Activated CD4-positive, alpha-beta T cell treated with anti-CD3 and anti-CD28 coated beads for 1 hour (primary cell): ENCODE data around the gene FOXO3.
"Not testable (repeated sequence)": the region's sequence is repeated elsewhere in the genome, so short reads cannot be mapped to it uniquely, and the experiment has no call there.

Source experiments
- DNase-seq: peaks from one replicate; pipeline ENCODE4 v3.0.0-alpha.2; 2020

The FOXO3 gene

DNA sequence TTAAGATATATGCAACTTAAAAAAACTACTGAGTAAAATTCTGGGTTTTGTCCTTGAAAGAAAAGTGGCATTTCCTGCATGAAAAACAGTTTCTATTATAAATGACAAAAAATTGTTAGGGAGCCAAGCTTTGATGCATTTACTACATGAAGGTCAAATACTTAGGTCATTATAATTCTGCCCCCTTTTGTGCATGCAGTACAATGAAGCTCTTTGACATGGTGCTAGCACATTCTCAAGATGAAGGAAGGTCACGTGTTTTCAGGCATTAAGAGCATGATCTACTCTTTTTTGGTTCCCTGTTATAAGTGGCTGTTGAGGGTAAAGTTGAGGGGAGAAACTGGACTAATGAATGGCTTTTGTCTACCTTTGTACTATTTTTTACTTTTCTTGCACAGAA, 72.7 kb downstream of the FOXO3 start:
- no peak for DNase-seq

- no peak for DNase-seq
These were observed 74.9 kb downstream of the FOXO3 start for GRCh38 chr6:108635505-108636226.

GRCh38 chr6:108637963-108638362, 77.2 kb downstream of the FOXO3 start:
- DNase-seq: no peak

DNA sequence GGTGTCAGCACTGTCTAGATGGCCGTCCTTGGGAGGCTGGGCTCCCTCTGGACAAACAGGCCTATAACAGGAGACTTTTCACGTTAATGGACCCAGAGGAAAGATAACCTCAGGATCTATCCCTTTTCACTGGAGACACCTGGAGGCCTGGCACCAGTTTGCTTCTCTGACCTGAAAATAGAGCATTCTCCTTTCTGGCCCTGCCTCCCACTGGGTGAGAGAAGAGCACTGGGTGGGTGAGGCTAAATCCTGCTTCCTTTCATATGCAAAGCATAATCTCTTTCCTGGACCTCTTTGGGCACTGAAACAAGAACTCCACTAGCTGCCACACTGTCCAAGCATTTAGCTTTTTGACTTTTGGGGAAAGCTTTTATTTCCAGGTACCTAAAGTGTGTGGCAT, 78.3 kb downstream of the FOXO3 start:
- DNase-seq: no peak

DNA sequence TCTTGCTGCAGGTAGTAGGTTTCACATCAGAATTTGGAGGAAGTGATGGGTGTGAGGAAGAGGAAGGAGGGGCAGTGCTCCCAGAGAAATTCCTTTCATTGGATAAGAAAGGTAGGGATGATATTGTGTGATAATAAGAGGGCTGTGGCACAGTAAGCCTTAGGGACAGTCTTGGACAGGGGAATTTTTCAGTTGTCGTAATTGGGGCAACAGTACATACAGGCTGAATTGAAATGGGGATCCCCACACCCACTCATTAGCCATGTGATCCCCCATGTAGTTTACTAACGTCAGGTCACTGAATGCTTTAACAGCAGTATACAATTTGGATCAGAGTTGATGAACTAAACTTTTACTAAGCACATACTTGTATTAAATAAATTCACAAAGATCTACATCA, 79.4 kb downstream of the FOXO3 start:
- no peak for DNase-seq

DNA sequence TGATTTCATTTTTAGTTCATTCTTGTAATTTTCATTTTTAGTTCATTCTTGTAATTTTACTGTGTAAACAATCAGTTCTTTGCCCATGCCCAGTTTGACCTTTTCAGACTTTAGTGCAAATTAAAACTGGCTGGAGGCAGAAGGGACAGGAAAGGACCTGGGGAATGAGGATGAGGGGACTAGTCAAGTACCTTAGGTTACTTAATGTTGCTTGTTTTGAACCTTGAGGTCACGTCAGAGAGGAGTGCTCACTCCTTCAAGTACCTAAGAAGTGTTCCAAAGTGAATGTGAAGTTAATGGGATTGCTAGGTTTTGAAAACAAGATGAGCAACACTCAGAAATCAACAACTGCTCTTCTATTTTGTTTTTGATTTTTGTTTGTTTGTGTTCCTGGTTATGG, 82.5 kb downstream of the FOXO3 start:
- no peak for DNase-seq

DNA sequence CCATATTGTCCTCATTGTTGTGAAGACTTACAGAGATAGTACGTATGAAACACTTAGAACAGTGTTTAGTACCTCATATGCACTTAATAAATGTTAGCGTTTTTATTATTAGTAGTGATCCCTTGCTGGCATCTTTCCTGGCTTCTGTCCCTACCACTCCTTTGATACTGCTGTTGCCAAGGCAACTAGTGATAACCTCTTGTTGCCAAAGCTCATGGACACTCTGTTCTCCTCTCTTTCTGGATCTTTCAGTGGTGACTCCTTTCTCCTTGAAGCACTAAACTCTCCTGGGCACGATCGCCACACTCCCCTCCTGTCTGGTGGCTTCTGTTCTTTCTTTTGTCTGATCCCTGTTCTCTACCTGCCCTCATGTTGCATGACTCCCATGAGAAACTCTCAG, 83.5 kb downstream of the FOXO3 start:
- DNase-seq: no peak

DNA sequence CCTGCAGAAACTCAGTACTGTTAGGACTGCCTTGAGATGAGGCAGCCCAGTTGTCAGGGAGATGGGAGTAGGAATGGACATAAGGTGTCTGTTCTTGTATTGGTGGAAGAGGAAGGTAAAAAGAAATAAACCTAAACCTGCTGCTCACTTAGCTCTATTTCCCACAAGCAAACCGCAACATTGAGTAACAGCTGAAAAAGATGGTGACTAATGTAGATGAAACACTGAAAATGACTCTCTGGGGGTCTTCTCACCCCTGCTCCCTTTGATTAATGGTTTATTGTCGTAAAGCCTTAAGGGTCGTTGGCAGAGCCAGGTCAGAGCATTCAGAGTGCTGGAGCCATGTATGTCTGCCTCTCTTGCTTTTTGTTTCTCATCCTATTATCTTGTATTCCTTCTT, 87.5 kb downstream of the FOXO3 start:
- DNase-seq: no peak

- no peak for DNase-seq
These were observed 89.6 kb downstream of the FOXO3 start for GRCh38 chr6:108650325-108650724.

- DNase-seq: no peak
These were observed 90.1 kb downstream of the FOXO3 start for GRCh38 chr6:108650781-108651180.

DNA sequence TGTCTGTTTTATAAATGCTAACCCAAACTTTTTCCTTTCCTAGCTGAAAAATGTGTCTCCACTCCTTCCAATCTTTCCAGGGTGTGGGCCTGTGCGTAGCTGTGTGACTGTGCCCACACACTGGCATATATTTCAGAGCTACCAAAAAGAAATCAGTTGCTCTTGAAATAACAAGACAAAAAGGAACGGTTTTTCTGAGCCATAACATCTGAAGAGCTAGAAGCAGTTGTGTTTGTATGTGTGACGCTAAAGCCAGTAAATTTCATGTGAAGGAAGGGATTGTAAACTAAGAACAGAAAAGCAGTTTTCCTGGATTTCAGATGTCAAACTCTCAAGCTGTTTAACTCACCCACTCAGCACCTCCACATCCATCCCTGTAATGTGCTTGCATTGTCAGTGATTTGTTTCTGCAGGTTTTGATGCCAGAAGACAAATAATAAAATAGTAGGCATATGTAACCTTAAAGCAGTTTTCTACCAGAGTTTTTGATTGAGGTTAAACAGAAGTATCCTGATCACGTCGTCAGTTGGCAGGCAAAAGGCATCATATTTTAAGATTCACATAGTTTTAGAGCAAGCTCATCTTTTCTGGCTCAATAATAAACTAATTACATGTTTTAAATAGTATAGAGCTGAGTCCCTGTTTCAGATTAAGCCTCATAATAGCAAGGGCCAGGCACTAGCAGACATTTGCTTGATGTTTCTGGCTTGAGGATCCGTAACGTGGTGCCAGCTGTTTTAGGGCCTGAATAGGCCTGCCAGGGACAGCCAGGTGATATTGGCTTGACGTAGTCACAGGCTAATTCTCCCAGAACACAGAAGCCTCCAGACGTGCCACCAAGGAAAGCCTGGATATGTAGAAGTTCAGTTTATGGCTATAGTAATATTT, 90.9 kb downstream of the FOXO3 start:
- DNase-seq: no peak

DNA sequence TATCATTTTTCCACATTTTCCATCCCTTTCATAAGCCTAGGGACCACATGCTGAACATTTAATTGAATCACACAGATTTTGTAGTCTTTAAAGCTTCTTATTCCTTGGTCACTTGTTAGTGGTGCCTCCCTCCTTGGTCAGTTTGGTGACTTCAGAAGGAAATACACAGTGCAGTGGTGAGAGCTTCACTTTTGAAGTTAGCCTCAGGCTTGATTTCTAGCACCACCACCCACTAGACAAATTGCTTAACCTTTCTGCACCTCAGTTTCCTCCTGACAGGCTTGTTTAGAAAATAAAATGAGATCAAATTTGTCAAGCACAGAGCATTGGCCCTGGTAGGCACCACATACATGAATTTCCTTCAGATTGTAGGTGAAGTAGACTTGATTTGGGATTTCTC, 91.7 kb downstream of the FOXO3 start:
- DNase-seq: no peak

GRCh38 chr6:108653949-108654348, 93.2 kb downstream of the FOXO3 start:
- DNase-seq: no peak

- no peak for DNase-seq
These were observed 93.9 kb downstream of the FOXO3 start for GRCh38 chr6:108654465-108655106.

- DNase-seq: no peak
These were observed 95.3 kb downstream of the FOXO3 start for GRCh38 chr6:108655806-108656651.

DNA sequence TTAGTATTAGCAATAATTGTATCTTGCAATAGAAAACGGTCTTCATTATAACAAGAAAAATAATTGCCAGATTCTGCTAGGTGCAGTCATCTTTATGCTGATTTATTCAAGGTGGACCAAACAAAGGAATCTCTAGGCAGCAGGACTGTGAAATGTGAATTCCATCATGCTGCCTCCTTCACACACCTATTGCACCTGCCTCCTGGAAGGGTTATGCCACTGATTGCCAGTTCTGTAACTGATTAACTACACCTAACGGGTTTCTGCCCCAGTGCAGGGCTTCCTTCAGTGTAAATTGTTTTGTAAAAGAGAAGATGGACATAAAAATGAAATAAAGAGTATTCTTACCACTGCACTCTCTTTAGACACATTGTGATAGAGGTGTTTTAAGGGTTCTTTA, 96.1 kb downstream of the FOXO3 start:
- DNase-seq: no peak

DNA sequence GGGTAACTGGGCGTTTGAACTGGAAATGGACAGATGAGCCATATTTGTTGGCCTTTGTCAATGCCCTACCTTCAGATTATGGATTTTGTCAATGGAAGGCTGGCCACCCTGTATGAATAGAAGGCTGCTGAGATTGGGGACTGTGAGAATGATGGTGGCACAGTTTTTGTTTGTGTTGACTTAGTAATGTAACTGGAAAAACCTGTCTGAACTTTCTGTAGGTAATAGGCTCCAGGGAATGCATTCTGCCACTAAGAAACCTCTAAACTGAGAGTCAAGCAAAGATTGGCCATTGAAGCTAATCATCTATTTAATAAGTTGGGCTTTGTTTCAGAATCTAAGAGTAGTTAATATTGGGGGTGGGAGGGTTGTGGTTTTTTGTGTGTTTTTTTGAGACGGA, 97.5 kb downstream of the FOXO3 start:
- no peak for DNase-seq

DNA sequence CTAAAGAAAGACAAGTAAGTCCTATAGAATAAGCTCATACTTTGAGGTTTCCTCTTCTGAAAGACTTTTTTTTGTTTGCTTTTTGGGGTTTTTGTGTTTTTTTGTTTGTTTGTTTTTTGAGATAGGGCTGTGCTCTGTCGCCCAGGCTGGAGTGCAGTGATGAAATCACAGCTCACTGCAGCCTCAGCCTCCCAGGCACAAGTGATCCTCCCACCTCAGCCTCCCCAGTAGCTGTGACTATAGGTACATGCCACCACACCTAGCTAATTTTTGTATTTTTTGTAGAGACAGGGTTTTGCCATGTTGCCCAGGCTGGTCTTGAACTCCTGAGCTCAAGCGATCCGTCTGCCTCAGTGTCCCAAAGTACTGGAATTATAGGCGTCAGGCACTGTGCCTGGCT, 98.1 kb downstream of the FOXO3 start:
- not testable (repeated sequence) for DNase-seq

DNA sequence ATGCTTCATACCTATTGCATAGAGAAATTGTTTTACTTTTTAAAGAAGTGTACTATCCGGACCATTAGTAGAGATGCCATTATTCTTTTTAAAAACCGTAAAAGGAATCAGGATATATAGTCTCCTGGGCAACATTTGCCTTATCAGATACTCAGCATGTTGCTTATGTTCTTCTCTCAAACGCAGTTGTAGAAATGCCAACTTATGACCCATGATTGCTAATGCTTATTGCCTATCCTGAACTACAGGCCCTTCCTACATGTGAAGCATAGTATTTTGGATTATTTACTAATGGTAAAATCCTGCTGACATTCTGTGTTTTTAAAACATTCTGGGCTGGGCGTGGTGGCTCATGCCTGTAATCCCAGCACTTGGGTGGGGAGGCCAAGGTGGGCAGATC, 99.5 kb downstream of the FOXO3 start:
- DNase-seq: no peak

DNA sequence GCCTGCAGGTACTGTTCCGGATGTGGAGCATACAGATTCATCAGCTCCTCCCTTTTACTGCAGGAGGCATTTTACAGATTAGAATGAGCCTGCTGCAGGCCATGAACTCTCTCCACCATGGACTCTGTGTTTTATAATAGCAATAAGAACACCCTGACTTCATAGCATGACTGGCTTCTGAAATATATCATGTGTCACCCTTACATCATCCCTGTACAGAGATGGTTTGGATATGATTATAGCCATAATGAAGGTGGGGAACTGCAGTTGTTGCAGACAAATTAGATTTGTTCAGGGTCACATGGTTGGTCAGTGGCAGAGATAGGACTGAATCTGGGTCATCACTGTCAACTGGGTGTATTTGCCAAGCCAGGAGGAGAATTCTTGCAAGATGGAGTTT, 100.7 kb downstream of the FOXO3 start:
- no peak for DNase-seq

DNA sequence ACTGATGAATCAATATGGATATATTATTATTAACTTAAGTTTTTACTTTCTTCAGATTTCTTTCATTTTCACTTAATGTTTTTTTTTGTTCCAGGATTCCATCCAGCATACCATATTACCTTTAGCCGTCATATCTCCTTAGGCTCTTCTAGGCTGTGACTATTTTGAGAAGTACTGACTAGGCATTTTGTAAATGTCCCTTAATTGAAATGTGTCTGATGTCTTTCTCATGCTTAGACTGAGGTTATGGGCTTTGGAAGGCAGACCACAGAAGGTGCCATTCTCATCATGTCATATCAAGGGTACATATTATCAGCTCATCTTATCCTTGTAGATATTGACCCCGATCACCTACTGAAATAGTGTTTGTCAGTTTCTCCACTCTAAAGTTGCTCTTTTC, 101.3 kb downstream of the FOXO3 start:
- DNase-seq: no peak

DNA sequence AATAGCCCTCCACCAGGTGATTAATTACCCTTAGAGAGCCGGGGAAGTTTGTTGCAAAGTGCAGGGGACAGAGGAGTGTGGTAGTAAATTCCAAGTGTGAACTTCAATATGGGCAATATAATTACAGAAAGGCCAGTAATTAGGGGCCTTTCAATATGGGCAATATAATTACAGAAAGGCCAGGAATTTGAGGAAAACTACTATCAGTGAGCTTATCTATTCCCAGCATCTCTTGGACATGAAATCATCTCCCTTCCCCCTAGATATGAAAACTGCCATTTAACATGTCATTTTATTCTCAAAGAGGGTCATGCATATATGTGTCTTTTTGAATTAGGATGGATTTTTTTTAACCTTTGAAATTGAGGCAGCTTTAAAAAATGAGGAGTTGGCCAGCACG, 102.0 kb downstream of the FOXO3 start:
- DNase-seq: no peak

DNA sequence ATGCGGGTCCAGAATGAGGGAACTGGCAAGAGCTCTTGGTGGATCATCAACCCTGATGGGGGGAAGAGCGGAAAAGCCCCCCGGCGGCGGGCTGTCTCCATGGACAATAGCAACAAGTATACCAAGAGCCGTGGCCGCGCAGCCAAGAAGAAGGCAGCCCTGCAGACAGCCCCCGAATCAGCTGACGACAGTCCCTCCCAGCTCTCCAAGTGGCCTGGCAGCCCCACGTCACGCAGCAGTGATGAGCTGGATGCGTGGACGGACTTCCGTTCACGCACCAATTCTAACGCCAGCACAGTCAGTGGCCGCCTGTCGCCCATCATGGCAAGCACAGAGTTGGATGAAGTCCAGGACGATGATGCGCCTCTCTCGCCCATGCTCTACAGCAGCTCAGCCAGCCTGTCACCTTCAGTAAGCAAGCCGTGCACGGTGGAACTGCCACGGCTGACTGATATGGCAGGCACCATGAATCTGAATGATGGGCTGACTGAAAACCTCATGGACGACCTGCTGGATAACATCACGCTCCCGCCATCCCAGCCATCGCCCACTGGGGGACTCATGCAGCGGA, 102.9 kb downstream of the FOXO3 start:
- DNase-seq: not testable (repeated sequence)
